Measurements from ENCODE around the gene GALNT9. TPM values are rescaled to one million over a fixed set of nuclear protein-coding genes. Genes with fewer than 3 reads are reported as not detected.

The GALNT9 gene
- total RNA-seq, 2 experiments from 2014 or later, result 0.30 TPM; not detected in 1

GRCh38 chr12:132356691-132357622 is 27.6 kb upstream of the GALNT9 start:
- ChIA-PET CTCF (interaction anchor here (1.1 kb wide), 1 partner anchor 16 kb away, joined by 3 read pairs; no protein-coding TSS in a partner anchor), POLR2A (no interaction called here)
- Mint-ChIP-seq H3K4me1 (no peaks in the 10 kb centered on the region), H3K9me3 (ENCODE audit: low read depth) (peaks cover 2% of the 10 kb centered on the region), H3K27ac (no peak overlapping the region), H3K27me3 (no peaks in the 10 kb centered on the region), H3K36me3 (ENCODE audit: low read depth) (no peaks in the 10 kb centered on the region), H3K4me3 (no peak overlapping the region)
- ATAC-seq (peak; percentile 65), DNase-seq (peak; percentile 33)
- intact Hi-C loops (cut with DNase I, micrococcal nuclease), result no loop called here

GRCh38 chr12:132355742-132356681 is 26.6 kb upstream of the GALNT9 start:
- Mint-ChIP-seq H3K27me3 (no peaks in the 10 kb centered on the region), H3K27ac (no peak overlapping the region), H3K4me3 (no peak overlapping the region), H3K9me3 (ENCODE audit: low read depth) (peaks cover 2% of the 10 kb centered on the region), H3K36me3 (ENCODE audit: low read depth) (no peaks in the 10 kb centered on the region), H3K4me1 (no peaks in the 10 kb centered on the region)
- ATAC-seq (no peak), DNase-seq (no peak)
- ChIA-PET CTCF (interaction anchor here (1.1 kb wide), 1 partner anchor 15 kb away, joined by 3 read pairs; no protein-coding TSS in a partner anchor), POLR2A (no interaction called here)
- intact Hi-C loops (cut with DNase I, micrococcal nuclease), result no loop called here

DNA sequence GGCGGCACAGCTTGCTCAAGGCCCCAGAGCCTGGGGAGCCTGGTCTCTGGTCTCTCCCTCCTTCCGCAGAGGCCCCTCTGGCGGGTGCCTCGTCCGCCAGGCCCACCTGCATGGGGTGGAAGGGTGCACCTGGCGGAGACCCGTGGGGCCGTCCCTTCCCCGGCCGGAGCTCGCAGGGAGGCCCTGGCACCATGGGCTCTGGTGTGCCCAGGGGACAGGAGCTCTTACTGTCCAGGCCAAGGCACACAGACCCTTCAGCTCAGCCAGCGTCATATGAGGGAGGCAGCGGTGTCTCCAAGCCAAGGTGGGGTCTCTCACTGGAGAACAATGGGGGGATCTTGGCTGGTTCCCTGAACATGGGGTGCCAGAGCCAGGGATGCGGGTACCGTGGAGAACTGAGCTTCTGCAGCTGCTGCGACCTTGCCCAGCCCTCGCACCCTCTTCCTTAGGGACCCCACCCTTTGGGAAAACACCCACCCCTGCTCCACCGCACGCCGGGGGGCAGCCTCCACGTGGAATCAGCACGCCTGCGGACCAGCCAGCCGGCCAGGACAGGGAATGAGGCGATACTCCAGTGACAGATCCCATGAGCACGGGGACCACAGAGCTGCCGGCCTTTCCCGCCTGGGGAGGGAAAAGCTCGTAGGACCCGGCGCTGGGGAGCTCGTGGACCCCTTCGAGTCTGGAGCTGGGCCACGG is 25.7 kb upstream of the GALNT9 start:
- POLR2A ChIA-PET, result no interaction called here
- H3K4me3 Mint-ChIP-seq, result no peak overlapping the region
- CTCF ChIA-PET, result no interaction called here

GRCh38 chr12:132354211-132354981 is 25.0 kb upstream of the GALNT9 start:
- ATAC-seq (no peak), DNase-seq (no peak)
- Mint-ChIP-seq H3K36me3 (ENCODE audit: low read depth) (no peaks in the 10 kb centered on the region), H3K9me3 (ENCODE audit: low read depth) (no peaks in the 10 kb centered on the region), H3K4me3 (no peak overlapping the region), H3K27ac (no peak overlapping the region), H3K27me3 (no peaks in the 10 kb centered on the region), H3K4me1 (no peaks in the 10 kb centered on the region)
- ChIA-PET POLR2A (no interaction called here), CTCF (no interaction called here)
- intact Hi-C loops (cut with DNase I, micrococcal nuclease), result no loop called here

More for the DNA sequence above, 25.7 kb upstream of the GALNT9 start:
- intact Hi-C loops (cut with DNase I, micrococcal nuclease), result no loop called here
- H3K4me1 Mint-ChIP-seq, result no peaks in the 10 kb centered on the region
- no peaks in the 10 kb centered on the region for H3K27me3 Mint-ChIP-seq
- peaks cover 2% of the 10 kb centered on the region for H3K9me3 Mint-ChIP-seq (ENCODE audit: low read depth)
- no peaks in the 10 kb centered on the region for H3K36me3 Mint-ChIP-seq (ENCODE audit: low read depth)
- no peak for ATAC-seq
- DNase-seq, result no peak
- no peak overlapping the region for H3K27ac Mint-ChIP-seq

DNA sequence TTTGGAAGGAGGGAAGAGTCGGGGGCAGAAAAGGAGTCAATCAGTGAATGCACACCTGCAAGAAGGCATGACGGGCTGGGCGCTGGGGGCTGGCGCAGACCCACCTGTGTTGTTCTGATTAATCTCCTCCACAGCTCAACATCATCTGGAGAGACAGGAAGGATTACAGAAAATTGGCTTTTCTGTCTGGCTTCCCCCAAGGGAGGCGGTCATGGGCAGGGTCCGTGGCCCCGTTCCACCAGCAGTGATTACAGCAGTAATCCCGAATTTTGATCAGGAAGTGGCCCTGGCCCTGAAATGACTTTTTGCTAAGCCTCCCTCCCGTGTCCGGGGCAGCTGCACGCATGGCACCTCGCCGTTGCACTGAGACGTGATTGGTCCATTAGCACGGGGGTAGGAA is 24.4 kb upstream of the GALNT9 start:
- intact Hi-C loops (cut with DNase I, micrococcal nuclease), result no loop called here
- DNase-seq (no peak), ATAC-seq (no peak)
- no peaks in the 10 kb centered on the region for H3K9me3 Mint-ChIP-seq (ENCODE audit: low read depth)
- H3K36me3 Mint-ChIP-seq (ENCODE audit: low read depth), result no peaks in the 10 kb centered on the region
- H3K4me3 Mint-ChIP-seq, result no peak overlapping the region
- H3K4me1 Mint-ChIP-seq, result no peaks in the 10 kb centered on the region
- no peak overlapping the region for H3K27ac Mint-ChIP-seq
- POLR2A ChIA-PET, result no interaction called here
- CTCF ChIA-PET, result no interaction called here
- no peaks in the 10 kb centered on the region for H3K27me3 Mint-ChIP-seq

GRCh38 chr12:132352896-132353800 is 23.8 kb upstream of the GALNT9 start:
- ATAC-seq (no peak), DNase-seq (no peak)
- Mint-ChIP-seq H3K27me3 (no peaks in the 10 kb centered on the region), H3K36me3 (ENCODE audit: low read depth) (no peaks in the 10 kb centered on the region), H3K9me3 (ENCODE audit: low read depth) (no peaks in the 10 kb centered on the region), H3K27ac (no peak overlapping the region), H3K4me3 (no peak overlapping the region), H3K4me1 (no peaks in the 10 kb centered on the region)
- POLR2A ChIA-PET, result no interaction called here
- intact Hi-C loops (cut with DNase I, micrococcal nuclease), result no loop called here
- CTCF ChIA-PET, result no interaction called here

DNA sequence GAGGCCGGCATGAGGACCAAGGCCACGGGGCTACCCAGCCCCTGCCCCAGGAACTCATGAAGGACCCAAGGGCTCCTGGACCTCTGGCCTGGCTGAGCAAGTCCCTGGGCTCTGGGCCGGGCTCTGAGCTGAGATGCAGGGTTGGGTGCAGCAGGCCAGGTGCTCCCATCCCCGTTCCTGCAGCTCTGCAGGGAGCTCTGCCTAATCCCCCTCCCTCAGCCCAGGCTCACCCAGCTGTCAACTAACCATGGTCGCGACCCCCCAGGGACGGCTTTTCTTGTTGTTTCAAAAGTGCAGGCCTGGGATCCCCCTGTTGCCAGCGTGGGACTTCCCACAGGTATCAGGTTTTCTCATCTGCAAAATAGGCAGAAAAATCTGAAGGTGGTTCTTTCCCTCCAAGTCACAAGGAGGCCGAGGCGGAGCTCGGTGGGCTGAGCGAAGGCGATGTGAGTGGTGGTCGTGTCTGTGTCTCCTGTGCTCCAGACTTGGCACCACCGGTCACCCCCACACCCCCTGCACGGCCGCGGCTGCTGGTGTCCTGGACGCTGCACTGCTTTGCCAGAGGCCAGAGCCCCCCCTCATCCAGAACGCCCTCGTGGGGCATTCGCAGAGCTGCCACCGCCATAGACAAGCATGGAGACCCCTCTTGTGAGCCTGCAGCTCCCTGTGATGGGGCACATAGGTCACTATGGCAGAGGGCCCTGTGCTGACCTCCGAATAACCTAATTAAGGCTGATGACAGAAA is 22.5 kb upstream of the GALNT9 start:
- ChIA-PET POLR2A (no interaction called here), CTCF (no interaction called here)
- Mint-ChIP-seq H3K27ac (no peak overlapping the region), H3K9me3 (ENCODE audit: low read depth) (no peaks in the 10 kb centered on the region), H3K27me3 (no peaks in the 10 kb centered on the region), H3K4me3 (no peak overlapping the region), H3K4me1 (no peaks in the 10 kb centered on the region), H3K36me3 (ENCODE audit: low read depth) (no peaks in the 10 kb centered on the region)
- intact Hi-C loops (cut with DNase I, micrococcal nuclease), result no loop called here
- no peak for DNase-seq
- no peak for ATAC-seq

- no peaks in the 10 kb centered on the region for H3K4me1 Mint-ChIP-seq
- H3K27me3 Mint-ChIP-seq, result peaks cover 2% of the 10 kb centered on the region
- POLR2A ChIA-PET, result no interaction called here
- H3K4me3 Mint-ChIP-seq, result no peak overlapping the region
- no peak overlapping the region for H3K27ac Mint-ChIP-seq
- no peaks in the 10 kb centered on the region for H3K36me3 Mint-ChIP-seq (ENCODE audit: low read depth)
- intact Hi-C loops (cut with DNase I, micrococcal nuclease), result no loop called here
- DNase-seq (no peak), ATAC-seq (no peak)
- CTCF ChIA-PET, result no interaction called here
- no peaks in the 10 kb centered on the region for H3K9me3 Mint-ChIP-seq (ENCODE audit: low read depth)
Measured at GRCh38 chr12:132349501-132350131, 20.2 kb upstream of the GALNT9 start.

DNA sequence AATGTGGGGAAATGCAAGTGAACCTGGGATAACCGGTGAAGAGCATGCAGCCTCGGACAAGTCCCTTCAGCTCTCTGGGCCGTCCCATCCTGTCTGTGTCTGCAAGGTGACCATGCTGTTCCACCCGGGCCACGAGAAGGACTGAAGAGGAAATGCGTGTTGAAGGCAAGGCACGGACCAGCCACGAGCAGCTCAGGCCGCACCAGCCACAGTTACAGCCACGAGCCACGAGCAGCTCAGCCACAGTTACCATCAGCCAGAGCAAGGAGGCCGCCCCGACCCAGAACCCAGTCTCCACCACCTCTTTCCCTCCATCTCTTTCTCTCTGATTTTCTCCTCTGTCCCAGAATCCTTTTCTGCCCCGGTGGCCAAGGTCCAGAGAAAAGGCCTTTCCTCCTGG is 18.8 kb upstream of the GALNT9 start:
- no peak for ATAC-seq
- H3K4me1 Mint-ChIP-seq, result no peaks in the 10 kb centered on the region
- ChIA-PET POLR2A (no interaction called here), CTCF (no interaction called here)
- H3K36me3 Mint-ChIP-seq (ENCODE audit: low read depth), result no peaks in the 10 kb centered on the region
- H3K27me3 Mint-ChIP-seq, result peaks cover 3% of the 10 kb centered on the region
- no peak overlapping the region for H3K27ac Mint-ChIP-seq
- no peak overlapping the region for H3K4me3 Mint-ChIP-seq
- no peaks in the 10 kb centered on the region for H3K9me3 Mint-ChIP-seq (ENCODE audit: low read depth)
- no peak for DNase-seq
- intact Hi-C loops (cut with DNase I, micrococcal nuclease), result no loop called here
